DND-41 (cell line): ENCODE data around the gene MRM1.

Experiments used
- ATAC-seq: fragments of 200-7000 bp; cut with Tn5 transposase; 3 replicates; pipeline ENCODE4 v1.9.1; 2021; ENCODE audit warnings: low read depth; ENCODE audit not compliant: insufficient read depth
- DNase-seq: peaks from one replicate; pipeline ENCODE4 v3.0.0-alpha.2; 2020
- H2AFZ ChIP-seq: 2 replicates; pipeline ENCODE4 v1.6.0; 2012; ENCODE audit warnings: low read depth, low read length
- H3K27ac ChIP-seq: 2 replicates; pipeline ENCODE4 v1.5.1; 2012; ENCODE audit warnings: low read length, inconsistent platforms
- H3K27me3 ChIP-seq: fragments of 200-600 bp; sonication (generic); 2 replicates; pipeline ENCODE4 v1.6.0; 2012; ENCODE audit warnings: low read length, mild to moderate bottlenecking, inconsistent platforms; ENCODE audit not compliant: insufficient read depth, poor library complexity
- H3K36me3 ChIP-seq: 2 replicates; pipeline ENCODE4 v1.5.1; 2012; ENCODE audit warnings: low read length, inconsistent platforms; ENCODE audit not compliant: insufficient read depth
- H3K4me1 ChIP-seq: 2 replicates; pipeline ENCODE4 v1.5.1; 2012; ENCODE audit warnings: mild to moderate bottlenecking, low read length; ENCODE audit not compliant: insufficient read depth
- H3K4me2 ChIP-seq: 2 replicates; pipeline ENCODE4 v1.6.0; 2012; ENCODE audit warnings: mild to moderate bottlenecking, moderate library complexity, low read length, inconsistent platforms; ENCODE audit not compliant: insufficient read depth
- H3K4me3 ChIP-seq, 2 experiments: fragments of 200-600 bp in 1 of 2; shearing (Covaris generic) in 1 of 2; 2 replicates each; pipeline ENCODE4 v1.5.1; 2012 to 2016; ENCODE audit warnings: inconsistent platforms in 2 of 2, low read length in 2 of 2, mild to moderate bottlenecking in 2 of 2, low read depth in 1 of 2, moderate library complexity in 1 of 2
- H3K79me2 ChIP-seq: 2 replicates; pipeline ENCODE4 v1.6.0; 2012; ENCODE audit warnings: low read length, inconsistent platforms; ENCODE audit not compliant: insufficient read depth
- H3K9ac ChIP-seq: 2 replicates; pipeline ENCODE4 v1.6.0; 2012; ENCODE audit warnings: low read depth, mild to moderate bottlenecking, inconsistent platforms, low read length, moderate library complexity
- H3K9me3 ChIP-seq: 2 replicates; pipeline ENCODE4 v1.5.1; 2012; ENCODE audit warnings: low read length, moderate library complexity, mild to moderate bottlenecking, inconsistent platforms; ENCODE audit not compliant: insufficient read depth, severe bottlenecking
- H4K20me1 ChIP-seq: 2 replicates; pipeline ENCODE4 v1.6.0; 2012; ENCODE audit warnings: low read length; ENCODE audit not compliant: insufficient read depth
- CTCF ChIP-seq: IDR thresholded peaks from 2 replicates; pipeline ENCODE4 v1.5.1; 2012; ENCODE audit warnings: borderline replicate concordance, low read length, moderate library complexity, mild to moderate bottlenecking; ENCODE audit not compliant: poor library complexity, severe bottlenecking; ENCODE audit errors: extremely low read depth
- EZH2 ChIP-seq: IDR thresholded peaks from 3 replicates; pipeline ENCODE4 v1.6.1; 2012; ENCODE audit warnings: borderline replicate concordance, low read depth, mild to moderate bottlenecking, moderate library complexity, low read length, inconsistent platforms; ENCODE audit not compliant: severe bottlenecking

MRM1 gene

DNA sequence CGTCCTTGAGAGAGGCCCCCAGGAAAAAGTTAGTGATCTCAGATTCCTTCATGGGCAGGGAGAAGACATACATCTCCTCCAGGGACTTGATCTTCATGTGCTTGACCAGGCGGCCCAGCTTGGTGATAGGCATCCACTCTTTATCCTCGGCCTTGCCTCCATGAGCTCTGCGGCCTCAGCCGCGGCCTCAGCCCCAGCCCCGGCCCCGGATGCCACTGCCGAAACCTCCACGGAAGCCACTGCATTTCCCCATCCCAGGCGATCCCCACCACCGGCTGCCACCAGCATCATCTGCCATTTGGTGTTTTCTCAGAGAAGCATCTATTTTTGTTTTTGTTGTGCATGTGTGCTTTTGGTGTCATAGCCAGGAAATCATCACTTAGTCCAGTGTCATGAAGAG is 26.4 kb upstream of the MRM1 start:
- Histone ChIP-seq H3K9me3 (no peaks in the 10 kb centered on the region), H3K79me2 (peaks cover 74% of the 10 kb centered on the region), H3K36me3 (peaks cover 84% of the 10 kb centered on the region), H3K9ac (no peak overlapping the region), H3K27ac (no peak overlapping the region), H3K4me2 (no peak overlapping the region), H3K4me3 (no peak overlapping the region), H3K27me3 (no peaks in the 10 kb centered on the region), H2AFZ (no peak overlapping the region), H4K20me1 (peaks cover 33% of the 10 kb centered on the region), H3K4me1 (no peaks in the 10 kb centered on the region)
- DNase-seq: no peak
- TF ChIP-seq CTCF (no peak), EZH2 (no peak)
- no peak for ATAC-seq

DNA sequence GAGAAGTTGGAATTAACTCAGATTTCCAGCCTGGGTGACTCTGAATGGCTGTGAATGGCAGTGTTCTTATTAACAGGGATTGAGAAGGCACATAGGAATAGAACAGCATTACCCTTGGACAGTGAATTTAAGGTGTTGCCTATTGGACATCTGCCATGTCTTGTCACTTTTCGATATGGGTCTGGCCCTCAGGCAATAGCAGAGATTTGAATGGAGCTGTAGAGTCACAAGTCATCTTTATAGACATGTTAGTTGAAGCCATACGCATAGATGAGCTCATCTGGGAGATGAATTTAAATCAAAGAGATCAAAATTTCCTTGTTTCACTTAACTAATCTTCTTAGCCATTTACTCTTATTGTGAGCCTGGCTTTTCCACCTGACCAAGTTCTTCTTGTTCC is 24.6 kb upstream of the MRM1 start:
- Histone ChIP-seq H3K79me2 (peaks cover 62% of the 10 kb centered on the region), H3K4me2 (no peak overlapping the region), H3K4me1 (no peaks in the 10 kb centered on the region), H3K27me3 (no peaks in the 10 kb centered on the region), H2AFZ (no peak overlapping the region), H4K20me1 (peaks cover 32% of the 10 kb centered on the region), H3K27ac (no peak overlapping the region), H3K4me3 (no peak overlapping the region), H3K9ac (no peak overlapping the region), H3K36me3 (peaks cover 85% of the 10 kb centered on the region), H3K9me3 (no peaks in the 10 kb centered on the region)
- ATAC-seq (no peak), DNase-seq (no peak)
- TF ChIP-seq CTCF: no peak
- TF ChIP-seq EZH2: no peak

GRCh38 chr17:36578671-36579070 is 22.7 kb upstream of the MRM1 start:
- TF ChIP-seq EZH2 (no peak), CTCF (no peak)
- Histone ChIP-seq H3K4me1 (no peaks in the 10 kb centered on the region), H3K9ac (no peak overlapping the region), H3K79me2 (peaks cover 44% of the 10 kb centered on the region), H3K4me3 (no peak overlapping the region), H3K27me3 (no peaks in the 10 kb centered on the region), H3K36me3 (peaks cover 82% of the 10 kb centered on the region), H3K4me2 (no peak overlapping the region), H3K27ac (no peak overlapping the region), H2AFZ (no peak overlapping the region), H3K9me3 (no peaks in the 10 kb centered on the region), H4K20me1 (peaks cover 27% of the 10 kb centered on the region)
- ATAC-seq (no peak), DNase-seq (no peak)

DNA sequence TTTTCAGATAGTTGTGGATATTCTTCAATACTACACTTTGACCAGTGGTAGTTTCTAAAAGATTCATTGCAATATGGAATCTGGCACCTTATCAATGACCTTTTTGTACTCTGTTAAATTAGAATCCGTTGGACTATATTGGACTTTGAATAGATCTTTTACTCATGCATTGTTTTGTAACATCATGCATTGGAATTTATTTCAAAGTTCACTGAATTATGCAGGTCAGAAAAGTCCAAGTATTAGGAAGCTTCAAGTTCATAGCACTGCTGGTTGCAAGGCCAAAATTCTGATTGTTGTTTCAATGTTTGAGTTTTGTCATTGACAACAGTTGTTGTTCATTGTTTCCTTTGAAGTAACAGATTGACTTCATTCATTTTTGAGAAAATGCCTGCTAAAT is 17.6 kb upstream of the MRM1 start:
- TF ChIP-seq EZH2 (no peak), CTCF (no peak)
- Histone ChIP-seq H3K27ac (no peak overlapping the region), H3K9ac (no peak overlapping the region), H3K36me3 (peaks cover 90% of the 10 kb centered on the region), H3K4me3 (no peak overlapping the region), H3K4me1 (no peaks in the 10 kb centered on the region), H4K20me1 (peaks cover 8% of the 10 kb centered on the region; the same call in 1 of the 2 replicates), H3K27me3 (no peaks in the 10 kb centered on the region), H2AFZ (no peak overlapping the region), H3K79me2 (peaks cover 12% of the 10 kb centered on the region), H3K4me2 (no peak overlapping the region), H3K9me3 (no peaks in the 10 kb centered on the region)
- ATAC-seq (no peak), DNase-seq (no peak)
